Measurements from ENCODE around the gene SLC16A13. TPM values are rescaled to one million over a fixed set of nuclear protein-coding genes. Genes with fewer than 3 reads are reported as not detected.
"Not testable (repeated sequence)": the region's sequence is repeated elsewhere in the genome, so short reads cannot be mapped to it uniquely, and the experiment has no call there.

The SLC16A13 gene
- total RNA-seq, 2 donors from 2014 or later: 0.56 TPM; not detected in 1

DNA sequence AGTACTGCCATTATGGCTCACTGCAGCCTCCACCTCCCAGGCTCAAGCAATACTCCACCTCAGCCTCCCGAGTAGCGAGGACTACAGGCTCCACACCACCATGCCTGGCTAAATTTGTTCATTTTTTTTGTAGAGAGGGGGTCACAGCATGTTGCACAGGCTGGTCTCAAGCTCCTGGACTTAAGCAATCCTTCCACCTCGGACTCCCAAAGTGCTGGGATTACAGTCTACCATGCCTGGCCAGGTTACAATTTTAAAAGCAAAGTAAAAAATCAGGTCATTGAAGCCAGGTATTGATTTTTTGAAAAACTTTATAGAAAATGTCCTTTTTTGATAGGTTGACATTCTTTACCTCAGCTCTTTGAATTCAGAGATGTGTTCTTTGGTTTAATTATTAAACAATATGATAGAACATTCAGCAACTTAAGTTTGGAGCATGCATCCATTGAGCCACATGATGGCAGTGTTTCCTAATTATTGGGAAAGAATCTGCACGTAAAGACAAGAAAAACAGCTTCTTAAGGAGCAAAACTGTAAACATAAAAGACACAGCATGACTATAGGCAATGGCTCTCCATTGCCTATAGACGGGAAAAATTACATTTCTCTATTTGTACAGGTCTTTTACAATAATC lies 9.8 kb downstream of the SLC16A13 start:
- DNase-seq (ENCODE audit: low spot score) (no peak), ATAC-seq (ENCODE audit: insufficient number of reproducible peaks, low FRiP score, low read depth) (peak; percentile 51)
- Histone ChIP-seq H3K27ac (no peak overlapping the region), H3K27me3 (replicated peaks; ENCODE audit: insufficient read depth) (peaks cover 15% of the 10 kb centered on the region), H3K4me1 (ENCODE audit: control insufficient read depth in 1 of 2, low read depth in 2 of 2) (peaks cover 15 to 38% of the 10 kb centered on the region in 2 donors), H3K36me3 (no peaks in the 10 kb centered on the region), H3K4me3 (peak overlapping the region; percentile 40), H3K9me3 (no peaks in the 10 kb centered on the region)
- TF ChIP-seq, protein P1, sequence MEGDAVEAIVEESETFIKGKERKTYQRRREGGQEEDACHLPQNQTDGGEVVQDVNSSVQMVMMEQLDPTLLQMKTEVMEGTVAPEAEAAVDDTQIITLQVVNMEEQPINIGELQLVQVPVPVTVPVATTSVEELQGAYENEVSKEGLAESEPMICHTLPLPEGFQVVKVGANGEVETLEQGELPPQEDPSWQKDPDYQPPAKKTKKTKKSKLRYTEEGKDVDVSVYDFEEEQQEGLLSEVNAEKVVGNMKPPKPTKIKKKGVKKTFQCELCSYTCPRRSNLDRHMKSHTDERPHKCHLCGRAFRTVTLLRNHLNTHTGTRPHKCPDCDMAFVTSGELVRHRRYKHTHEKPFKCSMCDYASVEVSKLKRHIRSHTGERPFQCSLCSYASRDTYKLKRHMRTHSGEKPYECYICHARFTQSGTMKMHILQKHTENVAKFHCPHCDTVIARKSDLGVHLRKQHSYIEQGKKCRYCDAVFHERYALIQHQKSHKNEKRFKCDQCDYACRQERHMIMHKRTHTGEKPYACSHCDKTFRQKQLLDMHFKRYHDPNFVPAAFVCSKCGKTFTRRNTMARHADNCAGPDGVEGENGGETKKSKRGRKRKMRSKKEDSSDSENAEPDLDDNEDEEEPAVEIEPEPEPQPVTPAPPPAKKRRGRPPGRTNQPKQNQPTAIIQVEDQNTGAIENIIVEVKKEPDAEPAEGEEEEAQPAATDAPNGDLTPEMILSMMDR (IDR thresholded peaks at IDR 0.05): peak; percentile 59

- peaks cover 15% of the 10 kb centered on the region for H3K27me3 ChIP-seq (replicated peaks; ENCODE audit: insufficient read depth)
- no peak overlapping the region for H3K27ac ChIP-seq
- no peak for DNase-seq (ENCODE audit: low spot score)
- peak overlapping the region; percentile 40 for H3K4me3 ChIP-seq
- TF ChIP-seq, protein P1 (IDR thresholded peaks at IDR 0.05): no peak
- H3K36me3 ChIP-seq: no peaks in the 10 kb centered on the region
- H3K9me3 ChIP-seq: no peaks in the 10 kb centered on the region
- peaks cover 15 to 38% of the 10 kb centered on the region in 2 donors for H3K4me1 ChIP-seq (ENCODE audit: control insufficient read depth in 1 of 2, low read depth in 2 of 2)
- no peak for ATAC-seq (ENCODE audit: insufficient number of reproducible peaks, low FRiP score, low read depth)
These were observed 10.4 kb downstream of the SLC16A13 start for GRCh38 chr17:7046127-7046724.

DNA sequence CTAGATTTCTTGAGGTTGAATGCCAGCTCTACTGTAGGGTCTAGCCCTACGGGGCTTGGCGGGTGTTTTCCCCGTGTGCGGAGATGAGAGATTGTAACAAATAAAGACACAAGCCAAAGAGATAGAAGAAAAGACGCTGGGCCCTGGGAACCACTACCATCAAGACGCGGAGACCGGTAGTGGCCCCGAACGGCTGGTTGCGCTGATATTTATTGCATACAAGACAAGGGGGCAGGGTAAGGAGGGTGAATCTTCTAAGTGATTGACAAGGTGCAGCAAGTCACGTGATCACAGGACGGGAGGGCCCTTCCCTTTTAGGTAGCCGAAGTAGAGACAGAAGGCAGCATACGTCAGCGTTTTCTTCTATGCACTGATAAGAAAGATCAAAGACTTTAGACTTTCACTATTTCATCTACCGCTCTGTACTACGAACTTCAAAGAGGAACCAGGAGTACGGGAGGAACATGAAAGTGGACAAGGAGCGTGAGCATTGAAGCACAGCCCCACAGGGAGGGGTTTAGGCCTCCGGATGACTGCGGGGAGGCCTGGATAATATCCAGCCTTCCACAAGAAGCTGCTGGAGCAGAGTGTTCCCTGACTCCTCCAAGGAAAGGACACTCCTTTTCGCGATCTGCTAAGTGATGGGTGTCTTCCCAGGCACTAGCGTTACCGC lies 11.0 kb downstream of the SLC16A13 start:
- peak overlapping the region; percentile 40 for H3K4me3 ChIP-seq

DNA sequence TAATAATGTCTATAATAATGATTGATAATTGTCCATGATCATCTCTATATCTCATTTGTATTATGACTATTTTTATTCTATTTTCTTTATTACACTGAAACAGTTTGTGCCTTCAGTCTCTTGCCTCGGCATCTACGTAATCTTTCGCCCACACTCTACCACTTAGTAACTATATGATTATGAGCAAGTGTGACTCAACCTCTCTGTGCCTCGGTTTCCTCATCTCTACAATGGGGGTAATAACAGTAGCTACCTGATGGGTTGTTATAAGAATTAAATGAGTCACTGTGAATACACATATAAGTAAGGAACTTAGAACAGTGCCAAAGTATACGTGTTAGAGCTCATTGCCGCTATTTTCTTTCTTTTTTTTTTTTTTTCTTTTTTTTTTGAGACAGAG lies 11.8 kb downstream of the SLC16A13 start:
- Histone ChIP-seq H3K27ac (no peak overlapping the region), H3K4me1 (ENCODE audit: control insufficient read depth in 1 of 2, low read depth in 2 of 2) (peaks cover 13 to 32% of the 10 kb centered on the region in 2 donors), H3K4me3 (no peak overlapping the region), H3K9me3 (no peaks in the 10 kb centered on the region), H3K36me3 (no peaks in the 10 kb centered on the region), H3K27me3 (replicated peaks; ENCODE audit: insufficient read depth) (peaks cover 9% of the 10 kb centered on the region)
- ATAC-seq (ENCODE audit: insufficient number of reproducible peaks, low FRiP score, low read depth) (no peak), DNase-seq (ENCODE audit: low spot score) (no peak)
- TF ChIP-seq, protein P1 (IDR thresholded peaks at IDR 0.05): no peak

More for the DNA sequence above, 11.0 kb downstream of the SLC16A13 start:
- H3K36me3 ChIP-seq; DNase-seq (ENCODE audit: low spot score); H3K27ac ChIP-seq; ATAC-seq (ENCODE audit: insufficient number of reproducible peaks, low FRiP score, low read depth); H3K9me3 ChIP-seq: not testable (repeated sequence)
- Histone ChIP-seq H3K27me3 (replicated peaks; ENCODE audit: insufficient read depth) (peaks cover 15% of the 10 kb centered on the region), H3K4me1 (ENCODE audit: control insufficient read depth in 1 of 2, low read depth in 2 of 2) (peaks cover 15 to 38% of the 10 kb centered on the region in 2 donors)

- Histone ChIP-seq H3K27me3 (replicated peaks; ENCODE audit: insufficient read depth) (peaks cover 4% of the 10 kb centered on the region), H3K4me1 (ENCODE audit: control insufficient read depth in 1 of 2, low read depth in 2 of 2) (peaks cover 3 to 18% of the 10 kb centered on the region in 2 donors), H3K36me3 (no peaks in the 10 kb centered on the region), H3K27ac (no peak overlapping the region), H3K9me3 (no peaks in the 10 kb centered on the region), H3K4me3 (no peak overlapping the region)
- no peak for ATAC-seq (ENCODE audit: insufficient number of reproducible peaks, low FRiP score, low read depth)
- DNase-seq (ENCODE audit: low spot score): no peak
- TF ChIP-seq, protein P1 (IDR thresholded peaks at IDR 0.05): no peak
These were observed 13.2 kb downstream of the SLC16A13 start for GRCh38 chr17:7048968-7049367.

DNA sequence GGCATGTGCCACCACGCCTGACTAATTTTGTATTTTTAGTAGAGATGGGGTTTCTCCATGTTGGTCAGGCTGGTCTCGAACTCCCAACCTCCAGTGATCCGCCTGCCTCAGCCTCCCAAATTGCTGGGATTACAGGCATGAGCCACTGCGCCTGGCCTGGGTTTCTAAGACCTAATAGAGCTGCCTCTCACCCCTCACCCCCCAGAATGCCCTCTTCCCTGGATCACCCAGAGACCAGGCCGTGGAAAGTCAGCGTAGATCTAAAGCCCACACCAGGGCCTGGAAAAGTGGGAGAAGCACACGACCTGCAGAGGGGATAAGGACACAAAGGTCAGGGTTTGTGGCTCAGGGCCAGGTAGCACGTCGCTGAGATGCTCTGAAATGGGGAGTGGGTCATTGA lies 14.8 kb downstream of the SLC16A13 start:
- peaks cover 3 to 15% of the 10 kb centered on the region in 2 donors for H3K4me1 ChIP-seq (ENCODE audit: control insufficient read depth in 1 of 2, low read depth in 2 of 2)
- H3K36me3 ChIP-seq; ATAC-seq (ENCODE audit: insufficient number of reproducible peaks, low FRiP score, low read depth); H3K4me3 ChIP-seq; H3K27ac ChIP-seq; H3K9me3 ChIP-seq; H3K27me3 ChIP-seq (replicated peaks; ENCODE audit: insufficient read depth); DNase-seq (ENCODE audit: low spot score): not testable (repeated sequence)

Measured in thoracic aorta (tissue), 2 donors.